Activated CD4-positive, CD25-positive, alpha-beta regulatory T cell treated with anti-CD3 and anti-CD28 coated beads, Interleukin-2, amount 50 U/mL, for 24 hours (primary cell): ENCODE data around the gene SPTA1.

Experiments used
- ATAC-seq, 2 donors: fragments of 150-1000 bp; cut with Tn5 transposase; one replicate each; pipeline ENCODE4 v1.10.0; 2021; ENCODE audit warnings: mild to moderate bottlenecking in 1 of 2, moderate library complexity in 1 of 2

The SPTA1 gene

DNA sequence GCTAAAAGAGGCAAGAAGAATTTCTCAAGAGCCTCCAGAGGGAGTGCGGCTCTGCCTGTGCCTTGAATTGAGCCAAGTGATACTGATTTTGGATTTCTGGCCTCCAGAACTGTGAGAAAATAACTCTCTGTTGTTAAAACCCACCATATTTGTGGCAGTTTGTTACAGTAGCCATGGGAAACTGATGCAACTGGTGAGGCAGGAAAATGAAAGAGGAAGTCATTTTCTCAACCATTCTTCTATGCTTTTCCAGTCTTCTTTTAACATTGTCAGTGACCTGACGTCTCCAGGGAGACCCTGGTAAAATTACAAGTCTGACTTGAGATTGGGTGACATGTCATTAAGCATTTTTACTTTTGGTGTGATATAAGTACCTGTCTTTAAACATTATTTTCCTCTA is 121.9 kb downstream of the SPTA1 start:
- no peak for ATAC-seq

DNA sequence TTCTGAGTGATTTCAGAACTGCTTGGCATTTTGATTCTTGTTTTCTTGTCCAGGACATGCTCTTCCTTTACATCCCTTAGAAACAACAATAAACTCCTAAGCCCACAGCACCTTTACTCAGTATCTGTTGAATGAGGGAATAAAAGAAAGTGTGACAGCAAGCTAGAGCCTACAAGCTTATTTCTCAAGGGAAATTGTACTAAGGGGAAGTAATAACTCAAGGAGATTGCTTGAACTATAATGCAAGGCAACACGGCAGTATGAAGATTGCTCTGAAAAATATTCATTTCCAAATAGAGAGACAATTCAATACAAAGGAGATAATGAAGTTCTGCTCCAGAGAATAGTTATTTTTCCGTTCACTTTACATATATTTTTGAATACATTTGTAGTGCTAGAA is 122.7 kb downstream of the SPTA1 start:
- no peak for ATAC-seq
